ENCODE results near the gene SOS1.

Gene SOS1

GRCh38 chr2:39095624-39096023 is 25.2 kb downstream of the SOS1 start:
- Histone ChIP-seq H3K9me3 (replicated peaks; ENCODE audit: insufficient read depth, low read length) (no peaks in the 10 kb centered on the region), H4K20me1 (ENCODE audit: insufficient read depth, low read length) (no peaks in the 10 kb centered on the region), H3K9me2 (replicated peaks; ENCODE audit: insufficient read depth, low read length) (no peaks in the 10 kb centered on the region), H2AFZ (ENCODE audit: low read length) (no peak overlapping the region), H3F3A (ENCODE audit: insufficient read depth, low read length) (peaks cover 59% of the 10 kb centered on the region), H3K4me3 (ENCODE audit: low read length) (peak overlapping the region; percentile 5), H3K9ac (ENCODE audit: low read length) (peak overlapping the region; percentile 48), H3K79me2 (ENCODE audit: low read length) (peaks cover 74% of the 10 kb centered on the region), H3K4me2 (ENCODE audit: low read depth, low read length) (peak overlapping the region; percentile 53), H3K27me3 (replicated peaks; ENCODE audit: insufficient read depth, low read length) (no peaks in the 10 kb centered on the region), H3K4me1 (ENCODE audit: low read length) (peaks cover 62% of the 10 kb centered on the region), H3K36me3 (replicated peaks; ENCODE audit: insufficient read depth, low read length) (no peaks in the 10 kb centered on the region), H3K27ac (ENCODE audit: low read length) (peak overlapping the region; percentile 95)
- DNase-seq = peak; percentile 36
- TF ChIP-seq CTCF (IDR thresholded peaks at IDR 0.05; ENCODE audit: low read length) (no peak), EZH2phosphoT487 (IDR thresholded peaks at IDR 0.05; ENCODE audit: low read length) (no peak), EZH2 (optimal IDR thresholded peaks at IDR 0.05; ENCODE audit: low read depth, low read length) (no peak)

- Histone ChIP-seq H3K79me2 (ENCODE audit: low read length) (peaks cover 78% of the 10 kb centered on the region), H4K20me1 (ENCODE audit: insufficient read depth, low read length) (no peaks in the 10 kb centered on the region), H3K4me2 (ENCODE audit: low read depth, low read length) (peak overlapping the region; percentile 65), H3K4me3 (ENCODE audit: low read length) (peak overlapping the region; percentile 12; the same call in 1 of the 2 replicates), H3K9ac (ENCODE audit: low read length) (peak overlapping the region; percentile 48), H3K27ac (ENCODE audit: low read length) (peak overlapping the region; percentile 95), H3K9me2 (replicated peaks; ENCODE audit: insufficient read depth, low read length) (no peaks in the 10 kb centered on the region), H3K9me3 (replicated peaks; ENCODE audit: insufficient read depth, low read length) (no peaks in the 10 kb centered on the region), H3K27me3 (replicated peaks; ENCODE audit: insufficient read depth, low read length) (no peaks in the 10 kb centered on the region), H3K36me3 (replicated peaks; ENCODE audit: insufficient read depth, low read length) (no peaks in the 10 kb centered on the region), H3F3A (ENCODE audit: insufficient read depth, low read length) (peaks cover 52% of the 10 kb centered on the region), H3K4me1 (ENCODE audit: low read length) (peaks cover 55% of the 10 kb centered on the region), H2AFZ (ENCODE audit: low read length) (no peak overlapping the region)
- TF ChIP-seq EZH2phosphoT487 (IDR thresholded peaks at IDR 0.05; ENCODE audit: low read length) (no peak), CTCF (IDR thresholded peaks at IDR 0.05; ENCODE audit: low read length) (no peak), EZH2 (optimal IDR thresholded peaks at IDR 0.05; ENCODE audit: low read depth, low read length) (no peak)
- DNase-seq = peak; percentile 91
Observed at GRCh38 chr2:39094717-39095363, 26.0 kb downstream of the SOS1 start.

GRCh38 chr2:39093218-39093898 is 27.5 kb downstream of the SOS1 start:
- Histone ChIP-seq H3K9me2 (replicated peaks; ENCODE audit: insufficient read depth, low read length) (no peaks in the 10 kb centered on the region), H3K9me3 (replicated peaks; ENCODE audit: insufficient read depth, low read length) (no peaks in the 10 kb centered on the region), H3K4me2 (ENCODE audit: low read depth, low read length) (peak overlapping the region; percentile 70), H4K20me1 (ENCODE audit: insufficient read depth, low read length) (no peaks in the 10 kb centered on the region), H3K9ac (ENCODE audit: low read length) (peak overlapping the region; percentile 37), H3K4me3 (ENCODE audit: low read length) (peak overlapping the region; percentile 47), H3K79me2 (ENCODE audit: low read length) (peaks cover 79% of the 10 kb centered on the region), H3F3A (ENCODE audit: insufficient read depth, low read length) (peaks cover 41% of the 10 kb centered on the region), H3K4me1 (ENCODE audit: low read length) (peaks cover 46% of the 10 kb centered on the region), H3K36me3 (replicated peaks; ENCODE audit: insufficient read depth, low read length) (no peaks in the 10 kb centered on the region), H3K27me3 (replicated peaks; ENCODE audit: insufficient read depth, low read length) (no peaks in the 10 kb centered on the region), H3K27ac (ENCODE audit: low read length) (peak overlapping the region; percentile 95; the same call in 1 of the 2 replicates), H2AFZ (ENCODE audit: low read length) (no peak overlapping the region)
- DNase-seq = peak; percentile 45
- TF ChIP-seq CTCF (IDR thresholded peaks at IDR 0.05; ENCODE audit: low read length) (no peak), EZH2phosphoT487 (IDR thresholded peaks at IDR 0.05; ENCODE audit: low read length) (no peak), EZH2 (optimal IDR thresholded peaks at IDR 0.05; ENCODE audit: low read depth, low read length) (no peak)

All from MM.1S (cell line).